ENCODE measurements around the gene MINK1.
"Not testable (repeated sequence)": the region's sequence is repeated elsewhere in the genome, so short reads cannot be mapped to it uniquely, and the experiment has no call there.

Gene MINK1

GRCh38 chr17:4850246-4850645 is 17.1 kb downstream of the MINK1 start:
- no peak for DNase-seq

GRCh38 chr17:4851084-4851483 is 17.9 kb downstream of the MINK1 start:
- no peak for DNase-seq

DNA sequence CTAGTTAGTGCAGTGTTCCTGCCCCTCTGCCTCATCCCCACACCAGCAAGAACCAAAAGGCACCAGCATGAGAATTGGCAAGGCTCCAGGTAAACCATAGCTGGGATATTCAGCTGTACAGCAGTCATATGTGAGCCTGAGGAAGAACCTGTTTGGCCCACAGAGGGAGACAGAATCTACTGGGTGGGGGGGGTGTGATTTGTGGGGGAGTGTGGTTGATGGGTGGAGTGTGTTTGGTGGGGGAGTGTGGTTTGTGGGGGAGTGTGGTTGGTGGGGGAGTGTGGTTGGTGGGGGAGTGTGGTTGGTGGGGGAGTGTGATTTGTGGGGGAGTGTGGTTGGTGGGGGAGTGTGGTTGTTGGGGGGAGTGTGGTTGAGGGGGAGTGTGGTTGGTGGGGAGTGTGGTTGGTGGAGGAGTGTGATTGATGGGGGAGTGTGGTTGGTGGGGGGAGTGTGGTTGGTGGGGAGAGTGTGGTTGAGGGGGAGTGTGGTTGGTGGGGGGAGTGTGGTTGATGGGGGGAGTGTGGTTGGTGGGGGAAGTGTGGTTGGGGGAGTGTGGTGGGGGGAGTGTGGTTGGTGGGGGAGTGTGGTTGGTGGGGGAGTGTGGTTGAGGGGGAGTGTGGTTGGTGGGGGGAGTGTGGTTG is 19.5 kb downstream of the MINK1 start:
- no peak for DNase-seq

DNA sequence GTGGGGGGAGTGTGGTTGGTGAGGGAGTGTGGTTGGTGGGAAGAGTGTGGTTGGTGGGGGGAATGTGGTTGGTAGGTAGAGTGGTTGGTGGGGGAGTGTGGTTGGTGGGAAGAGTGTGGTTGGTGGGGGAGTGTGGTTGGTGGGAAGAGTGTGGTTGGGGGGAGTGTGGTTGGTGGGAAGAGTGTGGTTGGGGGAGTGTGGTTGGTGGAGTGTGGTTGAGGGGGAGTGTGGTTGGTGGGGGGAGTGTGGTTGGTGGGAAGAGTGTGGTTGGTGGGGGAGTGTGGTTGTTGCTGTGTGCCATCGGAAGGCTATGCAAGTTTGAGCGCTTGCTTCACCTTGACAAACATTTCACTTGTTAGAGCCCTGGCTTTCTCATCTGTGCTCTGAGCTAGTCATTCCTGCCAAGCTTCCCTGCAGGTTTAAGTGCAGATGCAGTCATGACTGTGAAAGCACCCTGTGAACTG is 20.1 kb downstream of the MINK1 start:
- DNase-seq = no peak

- DNase-seq = no peak
Measured at GRCh38 chr17:4854111-4854681, 21.1 kb downstream of the MINK1 start.

DNA sequence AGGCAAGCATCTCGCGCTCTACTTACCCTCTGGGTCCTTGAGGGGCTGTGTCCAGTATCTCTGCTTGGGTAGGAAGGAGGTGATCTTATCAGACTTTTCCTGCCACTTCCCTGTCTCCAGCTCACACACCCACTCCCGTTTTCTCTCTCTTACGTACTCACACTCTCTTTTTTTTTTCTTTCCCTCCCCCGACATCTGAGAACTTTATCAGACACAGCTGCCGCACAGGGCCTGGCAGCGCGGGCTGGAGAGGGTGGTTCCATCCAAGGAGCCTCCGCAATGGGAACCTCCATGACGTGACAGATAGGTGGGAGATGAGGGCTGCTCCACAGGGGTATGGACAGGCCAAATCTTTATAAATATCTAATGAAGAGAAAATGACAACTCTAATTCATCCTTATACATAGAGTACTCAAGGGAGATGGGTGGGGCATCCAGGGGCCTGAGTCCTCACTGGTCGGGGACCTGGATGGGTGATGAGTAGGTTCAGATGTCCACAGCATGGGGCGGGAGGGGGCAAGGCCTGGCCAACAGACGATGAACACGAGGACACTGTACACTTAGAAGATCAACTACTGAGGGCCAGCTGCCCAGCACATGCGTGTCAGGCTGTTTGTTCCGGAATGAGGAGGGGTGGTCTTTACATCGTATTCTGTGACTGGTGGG is 23.3 kb downstream of the MINK1 start:
- no peak for DNase-seq

GRCh38 chr17:4856937-4857314 is 23.8 kb downstream of the MINK1 start:
- no peak for DNase-seq

DNA sequence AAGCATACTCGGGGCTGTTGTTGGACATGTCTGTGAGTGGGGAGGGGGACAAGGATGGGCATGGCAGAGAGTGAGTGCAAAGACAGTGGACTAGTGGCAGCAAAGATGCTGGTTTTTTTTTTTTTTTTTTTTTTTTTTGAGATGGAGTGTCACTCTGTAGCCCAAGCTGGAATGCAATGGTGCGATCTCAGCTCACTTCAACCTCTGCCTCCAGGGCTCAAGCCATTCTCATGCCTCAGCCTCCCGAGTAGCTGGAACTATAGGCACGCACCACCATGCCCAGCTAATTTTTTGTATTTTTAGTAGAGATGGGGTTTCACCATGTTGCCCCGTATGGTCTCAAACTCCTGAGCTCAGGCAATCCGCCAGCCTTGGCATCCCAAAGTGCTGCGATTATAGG is 24.2 kb downstream of the MINK1 start:
- not testable (repeated sequence) for DNase-seq

DNA sequence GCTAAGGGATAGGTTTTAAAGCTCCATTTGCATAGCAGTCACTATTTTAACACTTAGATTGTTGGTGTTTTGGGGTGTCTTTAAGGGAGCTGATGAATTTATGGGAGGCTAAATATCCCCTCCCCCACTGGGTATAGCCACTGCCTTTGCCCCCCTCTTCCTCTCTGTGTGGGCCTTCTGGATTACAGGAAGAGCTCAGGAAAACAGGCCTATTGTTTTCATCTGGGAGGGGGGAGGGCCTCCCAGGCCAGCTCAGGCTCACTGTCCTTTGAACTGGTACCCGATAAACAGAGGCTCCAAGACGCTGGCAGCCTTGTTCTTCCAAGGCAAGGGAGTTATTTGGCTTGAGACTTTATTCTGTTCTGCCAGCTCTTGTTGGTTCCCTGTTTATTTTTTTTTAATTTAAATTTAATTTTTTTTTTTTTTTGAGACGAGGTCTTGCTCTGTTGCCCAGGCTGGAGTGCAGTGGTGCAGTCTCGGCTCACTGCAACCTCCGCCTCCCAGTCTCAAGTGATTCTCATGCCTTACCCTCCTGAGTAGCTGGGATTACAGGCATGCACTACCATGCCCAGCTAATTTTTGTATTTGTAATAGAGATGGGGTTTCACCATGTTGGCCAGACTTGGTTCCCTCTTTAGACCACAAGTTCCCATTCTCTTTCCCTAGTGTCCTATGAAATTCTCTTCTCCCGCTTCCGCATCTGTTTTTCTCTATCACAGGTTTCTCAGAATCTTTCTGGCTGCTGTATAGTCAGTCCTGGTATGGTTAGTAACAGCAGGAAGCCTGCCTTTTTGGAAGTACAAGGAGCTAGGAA is 25.1 kb downstream of the MINK1 start:
- no peak for DNase-seq

DNA sequence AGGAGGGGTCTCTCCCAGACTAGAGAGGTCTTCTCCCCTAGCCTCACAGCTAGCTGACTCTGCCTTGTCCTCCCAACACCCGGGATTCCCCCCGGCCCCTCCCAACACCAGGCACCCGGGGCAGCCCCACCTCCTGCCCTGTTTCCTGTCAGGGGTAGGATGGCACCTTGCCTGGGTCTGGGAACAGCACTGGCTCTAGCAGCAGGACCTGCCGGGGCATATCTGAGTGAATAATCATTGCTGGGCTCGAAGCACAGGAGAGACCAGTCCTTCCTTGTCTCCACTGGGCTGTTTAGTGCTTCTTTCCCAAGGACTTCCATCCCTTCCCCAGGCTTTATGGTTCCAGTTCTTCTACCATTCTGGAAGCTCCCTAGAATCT is 25.7 kb downstream of the MINK1 start:
- no peak for DNase-seq

DNA sequence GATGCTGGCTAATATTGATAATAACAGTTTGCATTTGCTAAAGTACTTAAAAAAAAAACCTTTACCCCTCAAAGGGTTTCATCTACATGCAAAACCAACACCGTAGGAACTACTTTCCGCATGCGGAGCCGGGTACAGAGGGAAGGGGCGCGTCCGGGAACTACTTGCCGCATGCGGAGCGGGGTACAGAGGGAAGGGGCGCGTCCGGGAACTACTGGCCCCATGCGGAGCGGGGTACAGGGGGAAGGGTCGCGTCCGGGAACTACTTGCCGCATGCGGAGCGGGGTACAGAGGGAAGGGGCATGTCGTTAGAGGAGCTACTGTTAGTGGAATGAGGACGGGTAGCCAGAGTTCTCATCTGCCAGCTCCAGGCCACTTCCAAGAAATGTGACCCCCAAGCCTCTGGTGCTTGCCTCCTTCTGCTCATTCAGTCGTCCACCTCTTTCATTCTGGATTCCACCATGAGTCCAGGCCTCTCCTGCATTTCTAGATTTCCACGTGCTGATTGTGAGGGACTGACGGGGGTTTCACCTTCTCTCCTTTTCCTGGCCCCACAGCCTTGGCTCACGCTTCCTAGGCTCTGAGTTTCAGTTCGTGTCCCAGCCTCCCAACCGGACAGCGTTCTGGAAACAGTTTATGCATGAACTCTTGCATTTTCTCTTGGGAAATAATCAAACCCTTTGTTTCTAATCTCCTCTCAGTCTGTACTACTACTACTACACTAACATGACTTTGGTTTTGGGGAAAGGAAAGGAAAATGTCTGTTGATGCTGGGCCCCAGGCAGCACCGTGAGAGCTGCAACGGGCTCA is 26.9 kb downstream of the MINK1 start:
- DNase-seq = no peak

DNA sequence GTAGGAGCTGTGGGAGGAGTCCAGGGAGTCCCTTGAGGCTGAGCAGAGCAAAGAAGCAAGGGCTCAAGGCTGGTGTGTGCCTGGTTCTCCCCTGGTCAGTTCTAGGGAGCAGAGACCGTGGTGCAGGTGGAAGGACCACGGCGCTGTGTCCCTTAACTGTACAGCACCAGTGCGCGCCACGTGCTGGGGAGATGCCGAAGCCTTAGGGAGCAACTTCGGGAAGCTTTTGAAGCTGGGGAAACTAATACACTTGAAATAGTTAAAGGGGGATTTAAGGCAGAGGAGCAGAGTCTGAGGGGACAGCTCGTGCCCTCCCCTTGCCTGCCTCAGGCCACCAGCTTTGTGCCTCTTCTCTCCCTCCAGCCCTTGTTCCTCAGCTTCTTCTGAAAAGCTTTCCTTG is 27.5 kb downstream of the MINK1 start:
- no peak for DNase-seq

DNA sequence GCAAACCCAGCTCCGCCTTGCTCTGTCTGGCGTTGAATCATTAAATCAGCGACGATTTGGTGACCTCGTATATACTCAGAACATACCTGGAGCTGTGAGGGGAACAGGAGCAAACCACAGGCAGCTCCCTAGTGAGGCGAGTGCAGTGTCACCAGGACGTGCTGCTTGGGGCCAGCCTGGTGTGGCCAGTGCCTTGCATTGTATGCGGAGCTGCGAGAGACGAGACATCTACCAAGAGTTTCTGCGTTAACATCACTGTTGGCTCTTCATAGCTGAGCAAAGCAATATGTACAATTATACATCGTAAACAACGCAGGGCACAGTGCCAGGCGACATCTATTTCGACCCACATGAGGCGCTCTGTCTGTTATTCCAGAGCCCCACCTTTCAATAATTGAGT is 27.9 kb downstream of the MINK1 start:
- DNase-seq = no peak

GRCh38 chr17:4862720-4863119 is 29.6 kb downstream of the MINK1 start:
- no peak for DNase-seq

DNA sequence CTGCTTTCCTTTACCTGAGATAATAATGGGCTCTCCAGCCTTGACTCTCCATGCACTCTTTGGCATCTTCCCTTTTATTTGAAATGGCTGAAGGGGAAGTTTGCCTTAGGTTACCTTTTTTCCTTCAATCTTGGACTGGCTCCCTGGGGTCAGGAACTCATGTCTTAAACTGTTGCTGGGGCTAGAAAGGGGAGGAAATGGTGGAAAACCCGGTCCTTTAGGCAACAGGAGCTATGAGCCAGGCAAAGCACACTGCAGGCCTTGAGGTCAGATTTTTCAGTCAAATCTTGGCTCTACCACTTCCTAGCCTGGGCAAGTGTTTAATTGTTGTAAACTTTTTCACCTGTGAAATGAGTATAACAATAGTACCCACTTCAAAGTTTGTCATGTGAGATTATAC is 30.2 kb downstream of the MINK1 start:
- DNase-seq = no peak

DNA sequence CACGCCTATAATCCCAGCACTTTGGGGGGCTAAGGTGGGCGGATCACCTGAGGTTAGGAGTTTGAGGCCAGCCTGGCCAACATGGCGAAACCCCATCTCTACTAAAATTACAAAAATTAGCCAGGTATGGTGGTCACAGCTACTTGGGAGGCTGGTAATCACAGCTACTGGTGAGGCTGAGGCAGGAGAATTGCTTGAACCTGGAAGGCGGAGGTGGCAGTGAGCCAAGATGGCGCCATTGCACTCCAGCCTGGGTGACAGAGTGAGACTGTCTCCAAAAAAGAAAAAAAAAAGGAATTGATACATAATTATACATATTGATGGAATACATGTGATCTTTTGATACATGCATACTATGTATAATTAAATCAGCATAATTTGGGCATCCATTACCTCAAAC is 34.4 kb downstream of the MINK1 start:
- not testable (repeated sequence) for DNase-seq

GRCh38 chr17:4869058-4869998 is 36.2 kb downstream of the MINK1 start:
- not testable (repeated sequence) for DNase-seq

DNA sequence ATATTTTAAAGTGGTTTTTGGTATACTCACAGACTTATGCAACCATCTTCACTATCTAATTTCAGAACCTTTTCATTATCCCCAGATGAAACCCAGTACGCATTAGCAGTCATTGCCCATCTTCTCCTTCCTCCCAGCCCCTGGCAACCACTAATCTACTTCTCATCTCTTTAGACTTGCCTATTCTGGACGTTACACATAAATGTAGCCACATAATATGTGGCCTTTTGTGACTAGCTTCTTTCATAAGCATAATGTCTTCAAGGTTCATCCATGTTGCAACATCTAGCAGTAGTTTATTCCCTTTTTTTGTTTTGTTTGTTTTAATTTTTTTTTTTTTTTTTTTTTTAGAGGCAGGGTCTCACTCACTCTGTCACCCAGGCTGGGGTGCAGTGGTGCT is 37.7 kb downstream of the MINK1 start:
- DNase-seq = no peak

DNA sequence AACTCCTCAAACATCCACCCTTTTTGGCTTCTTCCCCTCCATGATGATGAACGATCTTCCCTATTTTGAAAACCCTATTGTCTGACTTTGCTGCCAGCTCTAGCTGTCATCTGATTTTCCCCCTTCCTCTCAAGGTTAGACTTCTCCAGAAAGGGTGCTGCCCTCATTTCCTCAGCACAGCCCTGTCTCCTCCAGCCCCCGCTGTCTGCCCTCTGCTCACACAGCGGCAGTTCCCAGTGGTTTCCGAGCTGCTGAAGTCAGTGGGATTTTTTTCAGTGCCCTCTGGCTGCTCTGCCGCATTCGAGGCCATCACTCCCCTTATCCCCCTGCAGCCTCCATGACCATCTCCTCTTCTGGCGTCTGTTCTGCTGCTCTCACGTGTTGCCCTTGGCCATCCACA is 39.6 kb downstream of the MINK1 start:
- DNase-seq = no peak

DNA sequence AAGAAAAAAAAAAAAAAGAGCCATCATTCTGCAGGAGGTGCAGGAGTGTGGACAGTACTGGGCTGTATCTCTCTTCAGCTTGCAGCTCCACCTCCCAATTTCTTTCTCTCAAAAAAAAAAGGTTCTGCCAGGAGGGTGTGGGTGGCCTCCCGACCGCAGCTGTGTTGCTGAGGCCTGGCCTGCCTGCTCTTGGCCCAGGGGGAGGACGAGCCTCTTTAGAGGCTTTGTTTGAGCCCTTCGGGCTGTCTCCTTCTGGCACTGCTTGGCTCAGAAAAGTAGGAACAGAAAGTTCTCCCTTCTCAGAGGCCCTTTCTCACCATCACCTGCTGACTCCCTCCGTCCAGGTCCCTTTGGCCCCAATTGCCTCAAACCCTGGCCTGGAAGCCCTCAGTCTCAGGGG is 43.9 kb downstream of the MINK1 start:
- DNase-seq = no peak

DNA sequence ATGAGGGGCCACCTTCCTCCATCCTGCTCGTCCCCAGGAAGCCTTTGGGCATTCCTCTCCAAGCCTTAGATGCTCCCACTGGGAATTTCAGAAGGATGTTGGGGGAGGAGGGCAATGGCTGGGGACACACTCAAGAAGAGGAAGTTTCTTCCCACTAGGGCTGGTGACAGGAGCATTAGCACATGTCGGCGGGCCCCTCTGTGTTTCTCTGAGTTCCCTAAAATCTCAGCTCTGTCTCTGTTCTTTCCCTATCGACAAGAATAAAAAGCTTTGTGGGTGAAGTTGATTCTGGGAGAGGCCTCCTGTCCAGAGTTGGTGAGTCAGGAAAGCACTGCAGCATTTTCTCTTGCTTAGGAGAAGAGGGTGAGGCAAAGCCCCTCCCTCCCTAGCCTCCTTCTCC is 46.5 kb downstream of the MINK1 start:
- no peak for DNase-seq

GRCh38 chr17:4880857-4881256 is 47.7 kb downstream of the MINK1 start:
- DNase-seq = no peak

Data from COR-L47 (cell line).